ENCODE data around the gene STOML1. TPM values are rescaled to one million over a fixed set of nuclear protein-coding genes. Genes with fewer than 3 reads are reported as not detected.
A peak's percentile ranks its signal among the peaks of the same experiment; 100 is the strongest.

STOML1 gene
- total RNA-seq, 1 donor from 2014 or later, result 14.3 TPM

- Mint-ChIP-seq H3K27ac (ENCODE audit: unreplicated experiment) (no peak overlapping the region), H3K4me1 (ENCODE audit: unreplicated experiment) (peaks cover 70% of the 10 kb centered on the region), H3K27me3 (ENCODE audit: unreplicated experiment) (peaks cover 9% of the 10 kb centered on the region), H3K4me3 (ENCODE audit: unreplicated experiment) (peak overlapping the region; percentile 91), H3K9me3 (ENCODE audit: unreplicated experiment) (no peaks in the 10 kb centered on the region), H3K36me3 (ENCODE audit: low read depth, unreplicated experiment) (peaks cover 18% of the 10 kb centered on the region)
- TF ChIP-seq, protein P1, sequence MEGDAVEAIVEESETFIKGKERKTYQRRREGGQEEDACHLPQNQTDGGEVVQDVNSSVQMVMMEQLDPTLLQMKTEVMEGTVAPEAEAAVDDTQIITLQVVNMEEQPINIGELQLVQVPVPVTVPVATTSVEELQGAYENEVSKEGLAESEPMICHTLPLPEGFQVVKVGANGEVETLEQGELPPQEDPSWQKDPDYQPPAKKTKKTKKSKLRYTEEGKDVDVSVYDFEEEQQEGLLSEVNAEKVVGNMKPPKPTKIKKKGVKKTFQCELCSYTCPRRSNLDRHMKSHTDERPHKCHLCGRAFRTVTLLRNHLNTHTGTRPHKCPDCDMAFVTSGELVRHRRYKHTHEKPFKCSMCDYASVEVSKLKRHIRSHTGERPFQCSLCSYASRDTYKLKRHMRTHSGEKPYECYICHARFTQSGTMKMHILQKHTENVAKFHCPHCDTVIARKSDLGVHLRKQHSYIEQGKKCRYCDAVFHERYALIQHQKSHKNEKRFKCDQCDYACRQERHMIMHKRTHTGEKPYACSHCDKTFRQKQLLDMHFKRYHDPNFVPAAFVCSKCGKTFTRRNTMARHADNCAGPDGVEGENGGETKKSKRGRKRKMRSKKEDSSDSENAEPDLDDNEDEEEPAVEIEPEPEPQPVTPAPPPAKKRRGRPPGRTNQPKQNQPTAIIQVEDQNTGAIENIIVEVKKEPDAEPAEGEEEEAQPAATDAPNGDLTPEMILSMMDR (IDR thresholded peaks at IDR 0.05; ENCODE audit: unreplicated experiment), result no peak
- DNase-seq (ENCODE audit: low spot score), result no peak
Observed at GRCh38 chr15:73928971-73929627, 63.0 kb downstream of the STOML1 start.

Other genes with a start within 250 kb of the STOML1 start
- gene INSYN1, start 238.9 kb downstream of the STOML1 start, total RNA-seq (ENCODE audit: unreplicated experiment), result 4.8 TPM
- gene TBC1D21, start 118.7 kb downstream of the STOML1 start, total RNA-seq (ENCODE audit: unreplicated experiment), result not detected
- gene LOXL1, start 65.8 kb downstream of the STOML1 start, total RNA-seq (ENCODE audit: unreplicated experiment), result 156 TPM
- 161 TPM for gene PML, start 2.4 kb upstream of the STOML1 start, total RNA-seq (ENCODE audit: unreplicated experiment)
- gene GOLGA6A, start 90.3 kb upstream of the STOML1 start, total RNA-seq (ENCODE audit: unreplicated experiment), result 0.85 TPM
- gene ISLR2, start 138.3 kb upstream of the STOML1 start, total RNA-seq (ENCODE audit: unreplicated experiment), result 0.21 TPM
- 0.51 TPM for gene ISLR, start 181.4 kb upstream of the STOML1 start, total RNA-seq (ENCODE audit: unreplicated experiment)
- 9.2 TPM for gene STRA6, start 210.5 kb upstream of the STOML1 start, total RNA-seq (ENCODE audit: unreplicated experiment)
- gene CCDC33, start 244.0 kb upstream of the STOML1 start, total RNA-seq (ENCODE audit: unreplicated experiment), result 0.51 TPM

Data from endothelial cell (in vitro differentiated cells).